KMS-11 (cell line): ENCODE measurements around the gene CAMK1G.

Source experiments
- H2AFZ ChIP-seq: fragments of 200-600 bp; sonication (generic); 2 replicates; pipeline ENCODE4 v1.6.1; 2016; ENCODE audit warnings: antibody characterized with exemption, mixed run types, low read depth
- H3K27ac ChIP-seq: fragments of 200-600 bp; sonication (generic); 2 replicates; pipeline ENCODE4 v1.6.1; 2016; ENCODE audit warnings: mild to moderate bottlenecking, mixed run types
- H3K27me3 ChIP-seq: fragments of 200-600 bp; sonication (generic); 2 replicates; pipeline ENCODE4 v1.6.1; 2017; ENCODE audit warnings: mild to moderate bottlenecking, low read depth, mixed run types, moderate library complexity; ENCODE audit not compliant: insufficient read depth
- H3K36me3 ChIP-seq: fragments of 200-600 bp; sonication (generic); 2 replicates; pipeline ENCODE4 v1.6.1; 2017; ENCODE audit warnings: mild to moderate bottlenecking, mixed run types; ENCODE audit not compliant: insufficient read depth
- H3K4me1 ChIP-seq: fragments of 200-600 bp; sonication (generic); 2 replicates; pipeline ENCODE4 v1.6.1; 2016; ENCODE audit warnings: mild to moderate bottlenecking, low read depth, mixed run types; ENCODE audit not compliant: poor library complexity, severe bottlenecking
- H3K4me2 ChIP-seq: fragments of 200-600 bp; sonication (generic); 2 replicates; pipeline ENCODE4 v1.7.0; 2016; ENCODE audit warnings: mild to moderate bottlenecking, mixed run types
- H3K4me3 ChIP-seq: fragments of 200-600 bp; sonication (generic); IDR thresholded peaks from 2 replicates; pipeline ENCODE4 v1.6.1; 2017; ENCODE audit warnings: low read depth, low read length, mixed read lengths; ENCODE audit not compliant: insufficient read depth
- H3K79me2 ChIP-seq: fragments of 200-600 bp; sonication (generic); 2 replicates; pipeline ENCODE4 v1.6.1; 2016; ENCODE audit warnings: low read depth, mixed run types; ENCODE audit not compliant: insufficient read depth
- H3K9ac ChIP-seq: fragments of 200-600 bp; sonication (generic); 2 replicates; pipeline ENCODE4 v1.6.1; 2016; ENCODE audit warnings: mild to moderate bottlenecking, mixed run types
- H4K20me1 ChIP-seq: fragments of 200-600 bp; sonication (generic); 2 replicates; pipeline ENCODE4 v1.6.1; 2016; ENCODE audit warnings: mild to moderate bottlenecking, mixed run types; ENCODE audit not compliant: insufficient read depth
- CTCF ChIP-seq: fragments of 200-600 bp; sonication (generic); conservative IDR thresholded peaks from 2 replicates; pipeline ENCODE4 v1.6.1; 2017; ENCODE audit warnings: low read depth, mild to moderate bottlenecking, antibody characterized with exemption, low read length, moderate library complexity, mixed read lengths

CAMK1G gene

GRCh38 chr1:209539576-209539975, 43.9 kb upstream of the CAMK1G start:
- Histone ChIP-seq H3K36me3 (no peaks in the 10 kb centered on the region), H3K27me3 (no peaks in the 10 kb centered on the region), H2AFZ (no peak overlapping the region), H4K20me1 (no peaks in the 10 kb centered on the region), H3K4me1 (no peaks in the 10 kb centered on the region), H3K9ac (no peak overlapping the region), H3K79me2 (no peaks in the 10 kb centered on the region), H3K27ac (no peak overlapping the region), H3K4me3 (no peak overlapping the region), H3K4me2 (no peak overlapping the region)
- TF ChIP-seq CTCF, result no peak

- no peak overlapping the region for H3K4me2 ChIP-seq
- H3K27ac ChIP-seq, result no peak overlapping the region
- no peaks in the 10 kb centered on the region for H3K36me3 ChIP-seq
- no peak overlapping the region for H2AFZ ChIP-seq
- no peaks in the 10 kb centered on the region for H3K27me3 ChIP-seq
- no peaks in the 10 kb centered on the region for H3K4me1 ChIP-seq
- H4K20me1 ChIP-seq, result no peaks in the 10 kb centered on the region
- no peak overlapping the region for H3K4me3 ChIP-seq
- no peak overlapping the region for H3K9ac ChIP-seq
- TF ChIP-seq CTCF, result no peak
- no peaks in the 10 kb centered on the region for H3K79me2 ChIP-seq
Measured at GRCh38 chr1:209542585-209542984, 40.9 kb upstream of the CAMK1G start.

GRCh38 chr1:209544098-209544497, 39.4 kb upstream of the CAMK1G start:
- no peak overlapping the region for H3K4me3 ChIP-seq
- TF ChIP-seq CTCF, result no peak
- H3K9ac ChIP-seq, result no peak overlapping the region
- H3K36me3 ChIP-seq, result no peaks in the 10 kb centered on the region
- H3K79me2 ChIP-seq, result no peaks in the 10 kb centered on the region
- H3K27me3 ChIP-seq, result no peaks in the 10 kb centered on the region
- no peak overlapping the region for H2AFZ ChIP-seq
- no peaks in the 10 kb centered on the region for H4K20me1 ChIP-seq
- no peak overlapping the region for H3K4me2 ChIP-seq
- no peak overlapping the region for H3K27ac ChIP-seq
- H3K4me1 ChIP-seq, result no peaks in the 10 kb centered on the region

- no peaks in the 10 kb centered on the region for H3K36me3 ChIP-seq
- H3K9ac ChIP-seq, result no peak overlapping the region
- no peaks in the 10 kb centered on the region for H4K20me1 ChIP-seq
- no peaks in the 10 kb centered on the region for H3K79me2 ChIP-seq
- H2AFZ ChIP-seq, result no peak overlapping the region
- no peak overlapping the region for H3K27ac ChIP-seq
- no peak for TF ChIP-seq CTCF
- H3K4me2 ChIP-seq, result no peak overlapping the region
- H3K4me1 ChIP-seq, result no peaks in the 10 kb centered on the region
- no peaks in the 10 kb centered on the region for H3K27me3 ChIP-seq
- H3K4me3 ChIP-seq, result no peak overlapping the region
Measured at GRCh38 chr1:209545423-209545822, 38.1 kb upstream of the CAMK1G start.
